Chondrocyte (in vitro differentiated cells): ENCODE measurements around the gene VCAN. TPM values are rescaled to one million over a fixed set of nuclear protein-coding genes. Genes with fewer than 3 reads are reported as not detected.

Experiments
- DNase-seq: peaks from one replicate; pipeline ENCODE4 v3.0.0; 2021; ENCODE audit warnings: mixed read lengths, low spot score
- H3K27ac Mint-ChIP-seq: one replicate; pipeline ENCODE4 v1.8.0; 2021; ENCODE audit warnings: mild to moderate bottlenecking, moderate library complexity, mixed read lengths; ENCODE audit not compliant: unreplicated experiment
- H3K27me3 Mint-ChIP-seq: 2 replicates; pipeline ENCODE4 v1.8.0; 2021; ENCODE audit warnings: low read depth, mixed read lengths
- H3K36me3 Mint-ChIP-seq: 2 replicates; pipeline ENCODE4 v1.8.0; 2021; ENCODE audit warnings: low read depth, mixed read lengths
- H3K4me1 Mint-ChIP-seq: 2 replicates; pipeline ENCODE4 v1.8.0; 2021; ENCODE audit warnings: low read depth, mild to moderate bottlenecking, mixed read lengths
- H3K4me3 Mint-ChIP-seq: one replicate; pipeline ENCODE4 v1.8.0; 2021; ENCODE audit warnings: mild to moderate bottlenecking, moderate library complexity, mixed read lengths; ENCODE audit not compliant: unreplicated experiment
- H3K9me3 Mint-ChIP-seq: 2 replicates; pipeline ENCODE4 v1.8.0; 2021; ENCODE audit warnings: low read depth, mixed read lengths
- total RNA-seq: library from RNA; stranded (reverse); gene quantifications from 3 replicates; pipeline ENCODE4 v1.2.1, GENCODE V29; 2021
- TF ChIP-seq, protein P1 (sequence below): fragments of 200-600 bp; sonication (generic); IDR thresholded peaks from 2 replicates; pipeline ENCODE4 v1.5.0; 2021; ENCODE audit warnings: antibody characterized with exemption, mild to moderate bottlenecking, moderate library complexity

The VCAN gene
- total RNA-seq, 1 donor from 2014 or later: 710 TPM

DNA sequence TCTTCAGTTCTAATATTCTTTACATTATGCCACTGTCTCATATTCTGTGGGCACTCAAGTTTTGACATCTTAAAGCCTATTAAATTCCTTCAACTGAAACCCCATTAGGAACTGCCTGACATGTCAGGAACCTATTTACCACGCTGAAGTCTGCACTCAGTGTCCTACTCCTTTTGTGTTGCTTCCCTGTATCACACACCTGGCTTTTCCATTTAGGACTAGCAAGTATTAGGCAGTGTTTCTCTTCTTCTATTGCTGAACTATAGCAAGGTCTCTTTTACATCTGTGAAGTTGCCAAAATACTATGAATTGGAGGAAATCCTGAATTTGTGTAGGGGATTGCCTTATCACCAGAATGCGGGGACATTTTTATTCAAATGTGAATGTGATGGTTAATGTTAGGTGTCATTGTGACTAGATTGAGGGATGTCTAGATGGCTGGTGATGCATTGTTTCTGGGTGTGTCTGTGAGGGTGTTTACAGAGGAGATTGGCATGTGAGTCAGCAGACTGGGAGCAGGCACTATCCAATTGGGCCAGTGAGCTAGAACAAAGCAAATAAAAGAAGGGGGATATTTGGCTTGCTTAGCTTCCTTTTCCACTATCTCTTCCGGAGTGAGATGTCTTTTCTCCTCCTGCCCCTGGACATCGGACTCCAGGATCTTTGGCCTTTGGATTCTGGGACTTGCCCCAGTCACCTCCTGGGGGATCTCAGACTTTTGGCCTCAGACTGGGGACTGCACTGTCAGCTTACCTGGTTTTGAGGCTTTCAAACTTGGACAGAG, 21.2 kb upstream of the VCAN start:
- peaks cover 6% of the 10 kb centered on the region for H3K36me3 Mint-ChIP-seq
- H3K27ac Mint-ChIP-seq: no peak overlapping the region
- no peak for DNase-seq
- H3K4me3 Mint-ChIP-seq: no peak overlapping the region
- TF ChIP-seq, protein P1, sequence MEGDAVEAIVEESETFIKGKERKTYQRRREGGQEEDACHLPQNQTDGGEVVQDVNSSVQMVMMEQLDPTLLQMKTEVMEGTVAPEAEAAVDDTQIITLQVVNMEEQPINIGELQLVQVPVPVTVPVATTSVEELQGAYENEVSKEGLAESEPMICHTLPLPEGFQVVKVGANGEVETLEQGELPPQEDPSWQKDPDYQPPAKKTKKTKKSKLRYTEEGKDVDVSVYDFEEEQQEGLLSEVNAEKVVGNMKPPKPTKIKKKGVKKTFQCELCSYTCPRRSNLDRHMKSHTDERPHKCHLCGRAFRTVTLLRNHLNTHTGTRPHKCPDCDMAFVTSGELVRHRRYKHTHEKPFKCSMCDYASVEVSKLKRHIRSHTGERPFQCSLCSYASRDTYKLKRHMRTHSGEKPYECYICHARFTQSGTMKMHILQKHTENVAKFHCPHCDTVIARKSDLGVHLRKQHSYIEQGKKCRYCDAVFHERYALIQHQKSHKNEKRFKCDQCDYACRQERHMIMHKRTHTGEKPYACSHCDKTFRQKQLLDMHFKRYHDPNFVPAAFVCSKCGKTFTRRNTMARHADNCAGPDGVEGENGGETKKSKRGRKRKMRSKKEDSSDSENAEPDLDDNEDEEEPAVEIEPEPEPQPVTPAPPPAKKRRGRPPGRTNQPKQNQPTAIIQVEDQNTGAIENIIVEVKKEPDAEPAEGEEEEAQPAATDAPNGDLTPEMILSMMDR: no peak
- H3K27me3 Mint-ChIP-seq: no peaks in the 10 kb centered on the region
- peaks cover 3% of the 10 kb centered on the region for H3K4me1 Mint-ChIP-seq
- H3K9me3 Mint-ChIP-seq: peaks cover 20% of the 10 kb centered on the region

DNA sequence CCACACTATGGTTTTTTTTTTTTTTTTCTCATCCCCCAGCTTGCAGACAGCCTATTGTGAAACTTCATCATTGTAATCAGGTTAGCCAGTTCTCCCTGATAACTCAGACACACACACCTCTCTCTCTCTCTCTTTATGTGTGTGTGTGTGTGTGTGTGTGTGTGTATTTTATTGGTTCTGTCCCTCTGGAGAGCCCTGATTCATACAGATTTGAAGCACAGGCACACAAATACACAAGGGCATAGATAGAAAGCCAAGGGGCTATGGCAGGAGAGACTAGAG, 20.6 kb upstream of the VCAN start:
- TF ChIP-seq, protein P1: no peak
- H3K27ac Mint-ChIP-seq: no peak overlapping the region
- peaks cover 3% of the 10 kb centered on the region for H3K4me1 Mint-ChIP-seq
- H3K9me3 Mint-ChIP-seq: peaks cover 20% of the 10 kb centered on the region
- no peaks in the 10 kb centered on the region for H3K27me3 Mint-ChIP-seq
- DNase-seq: no peak
- no peak overlapping the region for H3K4me3 Mint-ChIP-seq
- H3K36me3 Mint-ChIP-seq: peaks cover 6% of the 10 kb centered on the region

DNA sequence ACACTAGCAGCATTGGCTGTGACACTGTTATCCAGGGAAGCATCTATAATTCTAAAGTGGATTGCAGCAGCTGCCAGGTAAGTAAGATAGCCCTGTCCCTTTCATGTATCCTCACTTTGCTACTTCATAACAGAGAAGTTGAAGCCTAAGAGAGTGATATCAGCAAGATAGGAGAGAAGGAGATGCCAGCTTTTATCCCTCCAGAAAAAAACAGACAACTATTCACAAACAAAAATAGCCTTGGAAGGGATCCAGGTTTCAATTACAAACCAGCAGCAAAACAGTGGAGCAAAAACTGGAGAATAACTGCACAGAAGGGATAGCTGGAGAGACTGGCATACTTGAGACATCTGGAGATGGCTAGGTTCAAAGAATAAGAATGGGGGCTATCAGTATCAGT, 19.6 kb upstream of the VCAN start:
- TF ChIP-seq, protein P1: no peak
- Mint-ChIP-seq H3K36me3 (peaks cover 8% of the 10 kb centered on the region), H3K27ac (no peak overlapping the region), H3K4me1 (no peaks in the 10 kb centered on the region), H3K9me3 (peaks cover 30% of the 10 kb centered on the region), H3K27me3 (no peaks in the 10 kb centered on the region), H3K4me3 (no peak overlapping the region)
- no peak for DNase-seq

DNA sequence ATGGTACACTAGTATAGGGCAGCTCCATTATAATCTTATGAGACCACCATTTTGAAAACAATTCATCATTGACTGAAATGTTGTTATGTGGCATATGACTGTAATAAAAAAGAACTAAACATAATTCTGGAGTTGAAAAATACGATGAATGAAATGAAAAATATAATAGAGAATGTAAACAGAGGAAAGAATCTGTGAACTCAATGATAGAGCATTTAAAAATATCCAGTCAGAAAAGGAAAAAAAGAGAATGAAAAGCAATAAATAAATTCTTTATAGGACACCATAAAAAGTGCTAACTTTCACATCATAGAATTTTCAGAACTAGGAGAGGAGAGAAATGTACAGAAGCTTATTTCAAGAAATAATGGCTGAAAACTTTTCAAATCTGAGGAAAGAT, 17.6 kb upstream of the VCAN start:
- Mint-ChIP-seq H3K36me3 (peaks cover 8% of the 10 kb centered on the region), H3K4me1 (no peaks in the 10 kb centered on the region), H3K27me3 (no peaks in the 10 kb centered on the region), H3K27ac (no peak overlapping the region), H3K9me3 (peaks cover 33% of the 10 kb centered on the region), H3K4me3 (no peak overlapping the region)
- DNase-seq: no peak
- TF ChIP-seq, protein P1: no peak

DNA sequence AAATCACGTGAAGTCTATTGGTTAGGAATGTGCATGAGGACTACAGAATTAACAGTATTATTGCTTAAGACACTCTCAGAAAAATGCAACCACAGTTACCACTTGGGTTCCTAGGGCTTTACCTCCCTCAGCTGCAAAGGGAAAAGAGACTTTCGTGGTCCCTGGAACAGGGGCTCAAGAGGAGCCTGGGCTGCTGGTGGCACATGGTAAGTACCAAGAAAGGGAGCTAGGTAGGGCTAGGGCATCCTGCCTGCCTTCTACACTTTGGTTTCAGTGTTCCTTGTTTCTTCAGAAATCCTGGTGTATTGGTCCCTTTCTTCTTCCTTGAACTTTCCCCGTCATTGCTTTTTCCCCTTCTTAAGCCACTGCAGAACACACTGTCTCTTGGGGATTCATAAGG, 7.3 kb upstream of the VCAN start:
- Mint-ChIP-seq H3K4me3 (no peak overlapping the region), H3K27me3 (peaks cover 6% of the 10 kb centered on the region), H3K4me1 (peaks cover 5% of the 10 kb centered on the region), H3K27ac (no peak overlapping the region), H3K36me3 (peaks cover 1% of the 10 kb centered on the region), H3K9me3 (no peaks in the 10 kb centered on the region)
- no peak for DNase-seq
- TF ChIP-seq, protein P1: no peak
